GM18873 (cell line): ENCODE data around the gene LPXN.

ENCODE experiments used
- ATAC-seq: cut with Tn5 transposase; IDR thresholded peaks from one replicate; pipeline ENCODE4 v1.9.1; 2021; ENCODE audit warnings: mild to moderate bottlenecking, moderate library complexity, moderate number of reproducible peaks; ENCODE audit not compliant: unreplicated experiment, low FRiP score

The LPXN gene

GRCh38 chr11:58575377-58576020 lies at the start of gene LPXN:
Gene LPXN (minus strand): TSS chr11:58575856. CDS start chr11:58575772, 84 bp downstream.
- no peak for ATAC-seq

DNA sequence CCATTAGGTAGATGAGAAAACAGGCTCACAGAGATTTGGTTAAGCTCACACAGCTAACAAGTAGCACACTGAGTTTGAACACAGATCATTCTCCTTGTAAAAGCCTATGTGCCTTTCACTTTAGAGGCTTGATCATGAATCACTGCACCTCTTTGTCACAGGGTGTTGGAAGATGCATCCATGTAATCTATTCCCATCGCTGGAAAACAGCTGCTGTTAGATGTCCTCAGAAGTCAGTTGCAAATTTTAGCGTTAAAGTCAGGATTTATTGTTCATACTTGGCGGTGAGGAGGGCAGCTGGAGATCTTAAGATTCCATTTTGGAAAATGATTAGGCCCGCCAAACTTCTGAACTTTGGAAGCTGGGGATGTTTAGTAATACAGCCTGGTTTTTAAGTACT lies 49.4 kb upstream of the LPXN start:
- ATAC-seq, result no peak

DNA sequence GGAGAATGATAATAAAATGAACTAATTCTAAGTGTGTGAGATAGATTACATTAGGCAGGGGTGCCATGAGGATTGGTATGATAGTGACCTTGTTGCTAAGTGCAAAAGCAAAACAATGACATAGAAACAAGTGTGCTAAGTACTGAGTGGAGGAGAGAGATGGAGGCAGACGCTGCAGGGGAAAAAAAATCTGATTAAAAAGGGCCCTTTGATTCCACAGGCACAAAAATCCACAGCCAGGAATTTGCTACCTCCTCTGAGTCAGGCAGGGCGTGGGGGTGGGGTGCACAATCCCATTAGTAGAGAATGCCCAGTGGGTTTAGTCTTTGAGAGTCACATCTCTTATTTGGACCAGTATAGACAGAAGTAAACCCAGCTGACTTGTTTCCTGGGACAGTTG lies 46.7 kb upstream of the LPXN start, which contains the start of gene CNTF:
Gene CNTF (plus strand): TSS at position 322 of the 400 bp plus-strand sequence. CDS start 88 bp downstream, outside the sequence.
- no peak for ATAC-seq

DNA sequence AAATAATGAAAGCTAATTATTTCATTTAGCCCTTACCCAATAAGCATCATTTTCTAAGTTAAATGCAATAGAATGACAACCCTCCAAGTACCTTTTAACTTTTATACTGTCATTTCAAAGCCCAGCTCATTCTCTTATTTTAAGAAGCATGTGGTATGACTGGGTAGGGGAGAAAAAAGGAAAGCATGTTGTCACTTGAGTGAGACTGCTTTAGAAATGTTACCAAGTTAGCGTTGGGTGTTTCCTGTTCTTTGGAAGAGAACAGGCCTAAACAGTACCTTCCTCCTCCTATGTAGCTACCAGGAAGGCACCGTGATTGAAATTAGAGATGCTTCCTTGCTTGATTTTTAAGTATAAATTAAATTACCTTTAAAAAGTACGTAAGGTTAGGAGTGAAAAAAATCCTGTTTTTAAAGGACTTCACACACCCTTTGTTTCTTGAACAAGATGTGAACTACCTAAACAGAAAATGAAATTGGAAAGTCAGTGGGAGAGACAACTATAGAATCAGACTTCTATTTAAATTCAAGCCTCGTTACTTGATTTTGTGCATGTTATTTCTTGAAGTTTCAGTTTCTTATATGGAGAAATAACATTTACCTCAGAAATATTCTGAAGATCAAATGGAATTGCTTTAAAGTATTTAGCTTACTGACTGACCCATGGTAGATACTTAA lies 46.1 kb upstream of the LPXN start:
- no peak for ATAC-seq

GRCh38 chr11:58617976-58618557 lies 42.4 kb upstream of the LPXN start:
- no peak for ATAC-seq

DNA sequence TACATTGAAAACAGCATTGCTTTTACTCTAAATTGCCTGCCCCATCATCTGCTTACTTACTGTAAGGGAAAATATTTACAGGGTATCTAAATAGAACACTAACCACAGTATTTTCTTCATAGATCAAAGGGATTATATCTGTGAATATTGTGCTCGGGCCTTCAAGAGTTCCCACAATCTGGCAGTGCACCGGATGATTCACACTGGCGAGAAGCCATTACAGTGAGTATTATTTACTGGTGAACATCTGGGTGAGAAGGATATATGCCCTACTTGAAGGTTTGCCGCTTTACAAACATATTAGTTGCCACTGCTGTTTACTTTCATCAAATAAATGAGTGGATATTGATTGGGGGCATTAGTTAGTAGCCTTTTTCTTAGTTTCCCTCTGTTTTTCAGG lies 40.9 kb upstream of the LPXN start:
- no peak for ATAC-seq

DNA sequence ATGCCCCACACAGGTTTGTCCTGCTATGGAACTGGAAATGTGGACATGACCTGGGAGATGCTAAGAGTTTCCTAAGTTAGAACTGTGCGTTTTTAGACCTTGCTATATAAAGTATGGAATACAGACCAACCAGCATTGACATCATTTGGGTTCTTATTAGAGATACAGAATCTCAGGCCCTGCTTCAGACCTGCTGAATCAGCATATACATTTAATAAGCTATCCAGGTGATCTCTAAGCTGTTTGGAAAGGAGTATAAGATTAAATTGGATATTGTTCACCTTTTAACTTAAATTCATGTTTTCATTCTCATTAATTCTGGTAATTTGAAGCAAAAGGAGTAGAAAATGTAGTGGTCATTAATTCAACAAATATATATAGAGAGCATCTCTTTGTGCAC lies 39.9 kb upstream of the LPXN start:
- no peak for ATAC-seq

DNA sequence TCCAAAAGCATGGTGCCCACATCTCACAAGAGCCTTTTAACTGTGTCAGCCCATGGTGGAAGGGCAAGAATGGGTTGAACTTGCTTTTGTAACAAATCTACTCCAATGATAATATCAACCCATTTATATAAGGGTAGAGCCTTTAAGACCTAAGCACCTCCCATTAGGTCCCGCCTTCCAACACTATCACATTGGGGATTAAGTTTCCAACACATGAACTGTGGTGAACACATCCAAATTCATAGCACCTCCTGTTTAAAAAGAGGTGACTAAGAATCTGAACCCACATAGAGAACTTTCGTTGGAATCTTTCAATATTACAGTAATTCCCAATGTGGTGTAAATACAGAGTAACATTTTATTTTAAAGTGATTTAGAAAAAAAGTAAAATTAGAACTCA lies 37.6 kb upstream of the LPXN start:
- ATAC-seq, result no peak

DNA sequence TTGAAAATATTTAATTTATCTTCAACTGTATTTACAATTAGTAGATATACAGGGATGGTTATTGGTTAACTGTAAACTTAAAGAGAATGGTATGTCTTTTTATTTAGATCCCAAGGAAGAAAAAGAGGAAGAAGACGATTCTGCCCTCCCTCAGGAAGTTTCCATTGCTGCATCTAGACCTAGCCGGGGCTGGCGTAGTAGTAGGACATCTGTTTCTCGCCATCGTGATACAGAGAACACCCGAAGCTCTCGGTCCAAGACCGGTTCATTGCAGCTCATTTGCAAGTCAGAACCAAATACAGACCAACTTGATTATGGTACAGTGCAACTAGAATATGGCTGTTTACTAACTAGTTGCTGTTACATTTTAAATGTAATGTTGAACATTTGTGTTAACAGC lies 34.1 kb upstream of the LPXN start:
- no peak for ATAC-seq

DNA sequence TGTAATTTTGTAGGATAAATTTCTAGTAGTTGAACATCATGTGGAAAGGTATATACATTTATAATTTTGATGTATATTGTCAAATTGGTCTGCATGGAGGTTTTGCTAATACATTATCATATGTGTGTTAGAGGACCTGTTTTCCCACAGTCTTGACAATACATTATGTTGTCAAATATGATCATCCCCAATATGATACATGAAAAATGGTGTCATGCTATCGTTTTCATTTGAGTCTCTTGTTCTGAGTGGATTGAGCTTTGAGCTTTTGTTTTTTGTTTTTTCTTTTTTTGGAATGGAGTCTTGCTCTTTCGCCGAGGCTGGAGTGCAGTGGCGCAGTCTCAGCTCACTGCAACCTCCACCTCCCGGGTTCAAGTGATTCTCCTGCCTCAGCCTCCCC lies 32.7 kb upstream of the LPXN start:
- no peak for ATAC-seq

GRCh38 chr11:58606930-58607714 lies 31.5 kb upstream of the LPXN start:
- no peak for ATAC-seq

GRCh38 chr11:58600510-58600909 lies 24.9 kb upstream of the LPXN start:
- ATAC-seq, result no peak

DNA sequence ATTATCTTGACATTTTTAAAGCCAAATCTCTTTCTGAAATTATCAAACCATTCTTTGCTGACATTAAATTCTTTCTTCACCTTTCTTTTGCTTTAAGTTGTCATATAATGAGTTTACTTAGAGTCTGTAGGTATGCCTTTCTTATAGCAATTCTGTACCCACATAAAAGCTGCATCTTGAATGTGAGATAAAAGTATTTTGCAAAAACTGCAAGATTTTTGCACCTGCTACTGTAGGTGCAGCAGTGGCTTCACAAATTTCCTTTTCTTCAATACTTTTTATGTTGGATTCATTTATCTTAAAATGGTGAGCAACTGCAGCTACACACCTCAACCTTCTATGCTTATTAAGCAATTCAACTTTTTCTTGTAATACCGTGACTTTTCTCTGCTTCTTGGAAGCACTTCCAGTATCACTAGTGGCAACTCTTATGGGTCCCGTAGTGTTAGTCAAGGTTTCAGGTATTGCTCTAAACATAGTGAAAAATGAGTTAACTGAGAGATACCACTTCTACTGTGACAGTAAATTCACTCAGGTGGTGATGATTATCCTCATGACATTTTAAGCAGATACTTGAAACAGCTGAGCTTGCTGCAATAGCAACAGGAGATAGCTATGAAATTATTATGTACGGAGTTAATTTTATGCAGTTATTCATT lies 22.0 kb upstream of the LPXN start:
- no peak for ATAC-seq

DNA sequence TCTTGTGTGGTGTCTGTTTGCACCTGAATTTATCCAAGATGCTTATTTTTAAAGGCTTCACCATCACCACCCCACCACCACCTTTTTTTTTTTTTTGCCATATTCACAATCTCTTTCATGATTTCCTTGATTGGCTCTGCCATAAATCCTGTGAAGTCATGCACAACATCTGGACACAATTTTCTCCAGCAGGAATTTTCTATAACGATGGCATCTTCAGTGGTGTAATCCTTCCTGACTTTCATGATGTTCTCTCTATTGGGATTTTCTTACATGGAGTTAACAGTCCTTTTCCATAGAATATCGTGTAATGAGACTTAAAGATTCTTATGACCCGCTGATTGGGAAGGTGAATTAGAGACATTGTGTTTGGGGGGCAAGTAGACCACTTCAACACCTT lies 21.0 kb upstream of the LPXN start:
- no peak for ATAC-seq

DNA sequence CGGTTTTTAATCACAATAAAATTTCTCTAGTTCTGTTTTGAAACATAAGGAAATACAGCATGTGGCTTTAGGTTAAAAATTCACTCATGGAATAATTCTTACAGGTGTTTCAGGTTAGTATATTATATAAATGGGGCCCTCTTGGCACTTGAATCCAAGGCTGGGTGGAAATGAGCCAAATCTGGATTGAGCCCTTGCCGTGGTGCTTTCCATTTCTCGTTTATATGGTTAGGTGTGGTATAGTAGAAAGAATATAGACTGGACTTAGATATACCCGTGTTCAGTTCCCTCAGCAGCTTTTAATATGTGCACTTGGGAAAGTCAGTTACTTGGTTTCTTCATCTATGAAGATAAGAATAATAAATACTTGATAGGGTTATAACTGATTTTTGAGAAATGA lies 19.2 kb upstream of the LPXN start:
- no peak for ATAC-seq

- ATAC-seq, result no peak
These were observed 17.3 kb upstream of the LPXN start for GRCh38 chr11:58592760-58593472.

DNA sequence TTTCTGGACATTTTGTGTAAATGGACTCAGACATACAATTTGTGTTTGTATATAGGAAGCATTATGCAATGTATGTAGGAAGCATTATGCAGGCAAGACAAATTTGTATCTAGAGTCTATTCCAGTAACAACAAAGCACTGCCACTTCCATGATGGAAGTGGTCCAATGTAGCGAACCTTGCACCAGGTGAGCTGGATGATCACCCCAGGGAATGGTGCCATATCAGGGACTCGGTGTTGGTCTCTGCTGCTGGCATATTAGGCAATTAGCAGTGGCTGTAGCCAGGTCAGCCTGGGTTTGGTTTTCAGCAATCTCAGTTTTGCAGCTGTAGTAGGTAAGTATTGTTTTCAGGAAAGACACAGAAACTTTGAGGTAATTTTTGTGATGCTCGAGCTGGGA lies 16.0 kb upstream of the LPXN start:
- no peak for ATAC-seq

GRCh38 chr11:58586998-58587397 lies 11.3 kb upstream of the LPXN start:
- ATAC-seq, result no peak

DNA sequence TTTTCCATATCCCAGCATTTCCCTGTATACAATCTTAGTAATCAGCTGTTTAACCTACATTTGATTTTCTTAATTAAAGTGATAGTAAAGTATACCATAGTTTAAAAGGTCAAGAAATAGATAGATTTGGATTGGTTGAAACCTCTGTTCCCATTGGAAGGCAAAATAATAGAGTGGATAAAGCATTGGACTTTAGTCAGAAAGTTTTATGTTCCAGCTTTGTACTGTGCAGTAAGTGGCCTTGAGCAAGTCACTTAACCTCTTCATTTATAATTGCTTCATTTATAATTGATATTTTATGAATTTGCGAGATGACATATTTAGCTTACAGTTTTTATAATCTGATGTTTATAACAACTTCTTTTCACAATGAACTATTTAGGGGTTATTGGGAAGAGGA lies 6.8 kb upstream of the LPXN start:
- no peak for ATAC-seq

GRCh38 chr11:58580311-58580710 lies 4.7 kb upstream of the LPXN start:
- ATAC-seq, result no peak
